Astrocyte of the spinal cord (primary cell): Measurements from ENCODE around the gene ZCCHC18.

Experiments
- DNase-seq: peaks from one replicate; pipeline ENCODE4 v3.0.0; 2011; ENCODE audit warnings: low read depth, low spot score
- H3K4me3 ChIP-seq: 2 replicates; pipeline ENCODE4 v1.5.1; 2011; ENCODE audit warnings: low read depth, mild to moderate bottlenecking, low read length, moderate library complexity
- in situ Hi-C: cut with HindIII; loops from 2 replicates; pipeline ENCODE4 v1.10.0; 2017; ENCODE audit warnings: low sequenced_read_pairs
- TF ChIP-seq, protein P1 (sequence below): IDR thresholded peaks from 2 replicates; pipeline ENCODE4 v1.5.1; 2012; ENCODE audit warnings: low read depth, mild to moderate bottlenecking, low read length, inconsistent platforms

The ZCCHC18 gene

DNA sequence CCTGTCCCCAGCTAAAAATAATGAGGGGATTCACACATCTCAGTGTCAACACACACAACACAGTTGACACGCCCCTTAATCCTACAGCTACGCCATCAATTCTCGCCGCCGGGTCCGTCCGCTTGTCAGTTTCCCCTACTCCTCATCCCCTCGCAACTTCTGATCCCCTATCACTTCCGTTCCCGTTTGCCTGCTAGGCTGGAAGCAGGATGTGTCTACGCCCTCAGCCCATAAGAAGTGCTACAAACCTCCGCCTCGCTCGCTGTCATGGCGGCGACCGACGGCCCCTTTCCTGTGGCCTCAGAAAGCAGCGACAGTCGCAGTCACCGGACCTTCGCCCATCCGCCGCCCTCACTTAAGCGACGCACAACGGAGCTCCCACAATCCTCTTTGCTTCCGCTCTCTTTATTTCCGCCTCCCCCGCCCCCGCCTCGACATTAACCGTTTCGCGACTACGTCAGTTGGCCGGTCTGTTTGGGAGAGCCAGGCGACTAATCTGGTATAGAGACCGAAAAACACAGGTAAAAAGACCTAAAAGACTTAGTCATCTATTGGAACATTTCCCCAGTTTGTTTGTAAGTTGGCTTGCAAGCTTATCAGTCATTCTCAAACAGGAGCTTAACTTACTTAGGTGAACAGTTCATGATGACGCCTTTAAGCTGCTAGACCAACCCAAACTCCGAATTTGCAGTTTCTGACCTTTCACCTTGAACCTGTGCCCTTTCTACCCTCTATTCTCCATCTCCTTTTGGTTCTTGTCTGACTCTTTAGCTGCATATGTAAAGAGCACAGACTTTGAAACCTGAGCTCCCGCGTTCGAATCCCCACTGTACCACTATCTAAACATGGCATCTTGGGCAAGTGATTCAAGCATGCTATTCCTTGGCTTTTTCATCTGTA is 44.6 kb downstream of the ZCCHC18 start, which contains the start of gene SLC25A53:
Gene SLC25A53, minus strand, starts transcription at position 380 of the 900 bp plus-strand sequence. CDS start 51,752 bp downstream, outside the sequence.
- H3K4me3 ChIP-seq, result peak within 1 kb of the TSS; percentile 74
- in situ Hi-C loops, result no loop called here
- TF ChIP-seq, protein P1, sequence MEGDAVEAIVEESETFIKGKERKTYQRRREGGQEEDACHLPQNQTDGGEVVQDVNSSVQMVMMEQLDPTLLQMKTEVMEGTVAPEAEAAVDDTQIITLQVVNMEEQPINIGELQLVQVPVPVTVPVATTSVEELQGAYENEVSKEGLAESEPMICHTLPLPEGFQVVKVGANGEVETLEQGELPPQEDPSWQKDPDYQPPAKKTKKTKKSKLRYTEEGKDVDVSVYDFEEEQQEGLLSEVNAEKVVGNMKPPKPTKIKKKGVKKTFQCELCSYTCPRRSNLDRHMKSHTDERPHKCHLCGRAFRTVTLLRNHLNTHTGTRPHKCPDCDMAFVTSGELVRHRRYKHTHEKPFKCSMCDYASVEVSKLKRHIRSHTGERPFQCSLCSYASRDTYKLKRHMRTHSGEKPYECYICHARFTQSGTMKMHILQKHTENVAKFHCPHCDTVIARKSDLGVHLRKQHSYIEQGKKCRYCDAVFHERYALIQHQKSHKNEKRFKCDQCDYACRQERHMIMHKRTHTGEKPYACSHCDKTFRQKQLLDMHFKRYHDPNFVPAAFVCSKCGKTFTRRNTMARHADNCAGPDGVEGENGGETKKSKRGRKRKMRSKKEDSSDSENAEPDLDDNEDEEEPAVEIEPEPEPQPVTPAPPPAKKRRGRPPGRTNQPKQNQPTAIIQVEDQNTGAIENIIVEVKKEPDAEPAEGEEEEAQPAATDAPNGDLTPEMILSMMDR, result no peak
- peak; percentile 82 for DNase-seq
